Adrenal gland (tissue), 12 donors: ENCODE results near the gene C2CD2L. TPM values are rescaled to one million over a fixed set of nuclear protein-coding genes. Genes with fewer than 3 reads are reported as not detected.
"Not testable (repeated sequence)": the region's sequence is repeated elsewhere in the genome, so short reads cannot be mapped to it uniquely, and the experiment has no call there.

Experiments used
- DNase-seq, 7 donors: peaks; one replicate each; pipeline ENCODE4 v3.0.0-alpha.2; 2019 to 2020
- H3K27ac ChIP-seq, 5 donors: fragments of 200-600 bp; sonication (generic) in 4 of 5; 1 replicate in 3 of 5; 2 replicates in 2 of 5; pipeline versions ENCODE4 v1.5.1 to v1.8.0; 2016 to 2020; ENCODE audit warnings: mild to moderate bottlenecking in 1 of 5
- H3K27me3 ChIP-seq: fragments of 200-600 bp; 2 replicates; pipeline ENCODE4 v1.8.0; 2021
- H3K36me3 ChIP-seq, 2 donors: fragments of 200-600 bp; replicated peaks in 1 of 2; 1 replicate in 1 of 2; 2 replicates in 1 of 2; pipeline versions ENCODE4 v1.5.1 to v1.8.0; 2018 to 2022
- H3K4me1 ChIP-seq, 2 donors: fragments of 200-600 bp; replicated peaks in 1 of 2; 1 replicate in 1 of 2; 2 replicates in 1 of 2; pipeline versions ENCODE4 v1.5.1 to v1.8.0; 2018 to 2021
- H3K4me3 ChIP-seq, 4 donors: fragments of 200-600 bp; sonication (generic) in 3 of 4; one replicate each; pipeline ENCODE4 v1.5.1; 2016 to 2018
- H3K9me3 ChIP-seq, 3 donors: fragments of 200-600 bp; sonication (generic) in 1 of 3; replicated peaks in 1 of 3; 1 replicate in 2 of 3; 2 replicates in 1 of 3; pipeline versions ENCODE4 v1.5.1 to v1.8.0; 2016 to 2021
- CTCF ChIP-seq, 6 experiments: fragments of 450-650 bp in 4 of 6; fragments of 200-600 bp in 2 of 6; sonication (generic) in 1 of 6; IDR thresholded peaks; 1 replicate in 5 of 6; 2 replicates in 1 of 6; pipeline versions ENCODE4 v1.5.1 to v1.8.0; 2016 to 2021; ENCODE audit warnings: antibody characterized with exemption in 6 of 6, mild to moderate bottlenecking in 2 of 6, moderate library complexity in 1 of 6
- POLR2A ChIP-seq, 2 donors: fragments of 450-650 bp; IDR thresholded peaks; one replicate each; pipeline ENCODE4 v1.6.1; 2017; ENCODE audit warnings: antibody characterized with exemption in 2 of 2, mild to moderate bottlenecking in 2 of 2, moderate library complexity in 1 of 2
- whole genome bisulfite sequencing, 4 donors: extraction: QIAGEN DNeasy Blood & Tissue Kit in 2 of 4; methylation state at CpG; one replicate each; pipeline versions ENCODE4 v1.1.5 to v1.1.7; 2013 to 2017; 5-methylcytosine and 5-hydroxymethylcytosine counted together
- intact Hi-C, 2 donors: fragments of 100-400 bp; cut with DNase I; formaldehyde crosslinking; loops; one replicate each; pipeline versions ENCODE4 v1.14.1 to v1.15.0; 2022 to 2023
- polyA plus RNA-seq, 3 donors: library from polyadenylated mRNA; stranded (reverse); fragments of 200-250 nt in 2 of 3; fragments of 350-450 nt in 1 of 3; fragmentation: Illumina TruSeq in 1 of 3; extraction: RNeasy Lipid Tissue Mini Kit (QIAGEN cat#74804) in 1 of 3; gene quantifications; one replicate each; pipeline ENCODE4 v1.2.3, GENCODE V29; 2013 to 2014
- total RNA-seq, 9 donors: library from RNA; depleted of rRNA in 4 of 9; stranded (reverse); fragments of >200 nt in 4 of 9; fragments of 120-200 nt in 1 of 9; fragmentation: NEBNext Ultra II Directional in 1 of 9; extraction: Animal tissue kit (Norgen Biotek cat#: 25700) in 1 of 9; gene quantifications; one replicate each; pipeline versions ENCODE4 v1.1.0 to v1.2.4, GENCODE V29; 2013 to 2023
- donor health status: healthy with polysubstance abuse.
- donor health status: Bipolar disorder and iron deficiency.
- donor health status: DM: yes; HTN: yes; CAD: no.
- donor health status: DM: no; HTN: no; CAD: no.
- donor health status: DM: no; HTN: no; CAD: no.
- donor health status: DM: yes; HTN: yes; CAD: no.

C2CD2L gene
- total and polyA plus RNA-seq, 12 donors, result 4.5 to 15.8 (median 11.1) TPM

- H3K4me3 ChIP-seq, result no peak overlapping the region
- H3K36me3 ChIP-seq, result no peaks in the 10 kb centered on the region
- TF ChIP-seq CTCF (IDR thresholded peaks at IDR 0.05), result no peak
- TF ChIP-seq POLR2A (IDR thresholded peaks at IDR 0.05), result no peak
- no peak for DNase-seq
- no peak overlapping the region for H3K27ac ChIP-seq
- no peaks in the 10 kb centered on the region for H3K27me3 ChIP-seq
- intact Hi-C loops, result no loop called here
- WGBS, 4 donors, result 82 to 95% (median 93%) methylated on average over 2 to 9 of the region's 9 CpGs
- no peaks in the 10 kb centered on the region for H3K9me3 ChIP-seq
- H3K4me1 ChIP-seq, result no peaks in the 10 kb centered on the region
Measured at GRCh38 chr11:119160151-119160550, 53.0 kb downstream of the C2CD2L start.

DNA sequence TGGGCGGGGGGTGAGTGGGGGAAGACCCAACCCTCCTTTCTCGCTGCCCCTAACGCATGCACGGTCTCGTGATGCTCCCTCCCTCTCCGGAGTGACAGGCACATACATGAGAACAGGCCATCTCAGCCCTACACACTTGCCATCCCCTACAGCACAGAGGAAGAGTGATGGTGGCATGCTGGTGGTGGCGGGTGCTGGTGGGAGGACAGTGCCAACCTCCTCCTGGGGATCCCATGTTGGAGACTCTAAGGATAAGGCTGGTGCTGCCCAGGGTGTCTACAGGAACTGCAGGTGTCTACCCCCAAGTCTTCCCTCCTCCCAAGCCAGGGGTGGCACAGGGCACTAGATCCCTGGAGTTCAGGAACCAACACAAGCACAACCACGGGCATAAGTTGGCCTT is 54.7 kb downstream of the C2CD2L start:
- Histone ChIP-seq H3K9me3 (no peaks in the 10 kb centered on the region), H3K36me3 (no peaks in the 10 kb centered on the region), H3K27ac (no peak overlapping the region), H3K4me3 (no peak overlapping the region), H3K4me1 (no peaks in the 10 kb centered on the region), H3K27me3 (no peaks in the 10 kb centered on the region)
- WGBS, 4 donors, result 76 to 90% (median 86%) methylated on average over 8 of the region's 8 CpGs
- DNase-seq, result no peak
- TF ChIP-seq POLR2A (IDR thresholded peaks at IDR 0.05) (no peak), CTCF (IDR thresholded peaks at IDR 0.05) (no peak)
- intact Hi-C loops, result no loop called here

DNA sequence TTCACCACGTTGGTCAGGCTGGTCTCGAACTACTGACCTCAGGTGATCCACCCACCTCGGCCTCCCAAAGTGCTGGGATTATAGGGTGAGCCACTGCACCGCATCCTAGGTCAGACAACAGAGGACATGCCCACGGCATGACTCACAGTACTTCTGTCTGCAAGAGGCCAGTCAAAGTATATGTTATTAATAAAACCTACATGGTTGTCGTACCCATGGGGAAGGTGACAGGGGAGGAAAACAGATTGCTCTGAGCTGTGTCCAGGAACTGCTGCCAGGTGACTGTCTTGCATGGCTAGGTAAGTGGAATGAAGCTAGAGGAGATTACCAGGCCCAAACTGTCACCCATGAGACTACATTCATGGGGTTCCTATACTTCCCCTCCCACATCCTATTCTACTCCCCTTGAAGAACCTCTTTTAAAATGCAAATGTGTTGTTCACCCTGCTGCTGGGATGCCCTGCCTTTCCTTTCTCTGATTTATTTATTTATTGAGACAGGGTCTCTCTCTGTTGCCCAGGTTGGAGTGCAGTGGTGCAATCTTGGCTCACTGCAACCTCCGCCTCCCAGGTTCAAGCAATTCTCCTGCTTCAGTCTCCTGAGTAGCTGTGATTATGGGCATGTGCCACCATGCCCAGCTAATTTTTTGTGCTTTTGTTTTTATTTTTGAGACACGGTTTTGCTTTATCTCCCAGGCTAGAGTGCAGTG is 59.4 kb downstream of the C2CD2L start:
- intact Hi-C loops, result no loop called here
- WGBS, 4 donors, result 57 to 72% (median 62%) methylated on average over 8 of the region's 8 CpGs
- Histone ChIP-seq H3K27me3 (no peaks in the 10 kb centered on the region), H3K4me1 (peaks cover 0 to 11% of the 10 kb centered on the region in 2 donors), H3K9me3 (no peaks in the 10 kb centered on the region), H3K27ac (no peak overlapping the region), H3K4me3 (no peak overlapping the region), H3K36me3 (no peaks in the 10 kb centered on the region)
- TF ChIP-seq POLR2A (IDR thresholded peaks at IDR 0.05) (no peak), CTCF (IDR thresholded peaks at IDR 0.05) (no peak)
- DNase-seq, result no peak

GRCh38 chr11:119167077-119167458 is 59.9 kb downstream of the C2CD2L start:
- H3K4me1 ChIP-seq, result peaks cover 0 to 11% of the 10 kb centered on the region in 2 donors
- H3K27me3 ChIP-seq, DNase-seq, intact Hi-C loops, H3K36me3 ChIP-seq, H3K27ac ChIP-seq, H3K9me3 ChIP-seq, H3K4me3 ChIP-seq: not testable (repeated sequence)
- WGBS, 4 donors, result 82 to 94% (median 89%) methylated on average over 10 of the region's 10 CpGs

GRCh38 chr11:119167933-119168332 is 60.8 kb downstream of the C2CD2L start:
- Histone ChIP-seq H3K27ac (no peak overlapping the region), H3K4me3 (no peak overlapping the region), H3K9me3 (no peaks in the 10 kb centered on the region), H3K4me1 (peaks cover 0 to 11% of the 10 kb centered on the region in 2 donors), H3K36me3 (no peaks in the 10 kb centered on the region), H3K27me3 (no peaks in the 10 kb centered on the region)
- TF ChIP-seq CTCF (IDR thresholded peaks at IDR 0.05) (no peak), POLR2A (IDR thresholded peaks at IDR 0.05) (no peak)
- 60 to 80% (median 69%) methylated on average over 5 to 6 of the region's 6 CpGs for WGBS, 4 donors
- no peak for DNase-seq
- intact Hi-C loops, result no loop called here
